WTC11 (cell line): ENCODE measurements around the gene ATG7.

ENCODE experiments used
- CTCF ChIP-seq: fragments of 200-600 bp; IDR thresholded peaks from 2 replicates; pipeline ENCODE4 v1.8.0; 2022; ENCODE audit warnings: antibody characterized with exemption
- E2F4 ChIP-seq: sonication (generic); formaldehyde crosslinking; IDR thresholded peaks from 2 replicates; pipeline ENCODE4 v1.8.1; 2022; ENCODE audit warnings: low read depth, mild to moderate bottlenecking, moderate library complexity, missing genetic modification reagents, borderline replicate concordance
- RORB ChIP-seq: fragments of 250-450 bp; sonication (Bioruptor Pico); IDR thresholded peaks from 2 replicates; pipeline ENCODE4 v1.9.0; 2021; ENCODE audit warnings: mild to moderate bottlenecking
- SMAD3 ChIP-seq: sonication (generic); formaldehyde crosslinking; IDR thresholded peaks from 2 replicates; pipeline ENCODE4 v1.8.0; 2022; ENCODE audit warnings: missing genetic modification reagents, mild to moderate bottlenecking, borderline replicate concordance
- USF1 ChIP-seq: sonication (generic); formaldehyde crosslinking; IDR thresholded peaks from 2 replicates; pipeline ENCODE4 v1.8.0; 2022; ENCODE audit warnings: mild to moderate bottlenecking, missing genetic modification reagents

- no peak for TF ChIP-seq CTCF
- TF ChIP-seq USF1 (CRISPR knock-in tag): no peak
- no peak for TF ChIP-seq RORB (CRISPR knock-in tag)
- no peak for TF ChIP-seq E2F4
- no peak for TF ChIP-seq SMAD3
Observed at GRCh38 chr3:11477407-11477911, 205.3 kb downstream of the ATG7 start.
